Fibroblast of the aortic adventitia (primary cell): ENCODE results near the gene CACNA2D3. TPM values are rescaled to one million over a fixed set of nuclear protein-coding genes. Genes with fewer than 3 reads are reported as not detected.
A peak's percentile ranks its signal among the peaks of the same experiment; 100 is the strongest.

ENCODE experiments used
- DNase-seq: peaks from one replicate; pipeline ENCODE4 v3.0.0-alpha.2; 2010; ENCODE audit warnings: low read depth
- H3K4me3 ChIP-seq: 2 replicates; pipeline ENCODE4 v1.5.1; 2011; ENCODE audit warnings: low read depth, mild to moderate bottlenecking, control low read depth, low read length, moderate library complexity
- total RNA-seq: library from RNA; depleted of rRNA; stranded (reverse); fragments of >200 nt; gene quantifications from 2 replicates; pipeline ENCODE4 v1.2.3, GENCODE V29; 2012; ENCODE audit warnings: low replicate concordance
- TF ChIP-seq, protein P1 (sequence below): IDR thresholded peaks from 2 replicates; pipeline ENCODE4 v1.5.1; 2011; ENCODE audit warnings: mild to moderate bottlenecking, low read length, control low read depth, inconsistent platforms; ENCODE audit not compliant: insufficient read depth

Gene CACNA2D3
- total RNA-seq, 1 donor: 0.45 TPM

DNA sequence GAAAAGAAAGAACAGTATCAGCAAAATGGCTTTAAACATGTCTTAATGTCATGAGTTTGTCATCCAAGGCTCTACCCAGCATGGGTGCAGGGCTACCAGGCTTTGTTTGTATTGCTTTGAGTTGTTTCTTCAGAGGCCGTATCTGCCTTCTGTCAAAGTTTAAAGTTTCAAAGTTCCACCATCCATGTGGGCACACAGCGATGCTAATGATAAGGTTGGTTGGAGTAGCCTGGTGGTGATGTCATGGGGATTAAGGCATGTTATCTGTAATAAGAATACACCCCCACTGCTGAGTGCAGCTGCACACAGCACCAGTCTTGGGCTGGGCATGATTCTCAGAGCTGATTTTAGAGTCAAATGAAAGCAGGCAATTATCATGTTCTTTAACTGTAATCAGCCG lies 877.5 kb downstream of the CACNA2D3 start:
- no peak overlapping the region for H3K4me3 ChIP-seq
- TF ChIP-seq, protein P1, sequence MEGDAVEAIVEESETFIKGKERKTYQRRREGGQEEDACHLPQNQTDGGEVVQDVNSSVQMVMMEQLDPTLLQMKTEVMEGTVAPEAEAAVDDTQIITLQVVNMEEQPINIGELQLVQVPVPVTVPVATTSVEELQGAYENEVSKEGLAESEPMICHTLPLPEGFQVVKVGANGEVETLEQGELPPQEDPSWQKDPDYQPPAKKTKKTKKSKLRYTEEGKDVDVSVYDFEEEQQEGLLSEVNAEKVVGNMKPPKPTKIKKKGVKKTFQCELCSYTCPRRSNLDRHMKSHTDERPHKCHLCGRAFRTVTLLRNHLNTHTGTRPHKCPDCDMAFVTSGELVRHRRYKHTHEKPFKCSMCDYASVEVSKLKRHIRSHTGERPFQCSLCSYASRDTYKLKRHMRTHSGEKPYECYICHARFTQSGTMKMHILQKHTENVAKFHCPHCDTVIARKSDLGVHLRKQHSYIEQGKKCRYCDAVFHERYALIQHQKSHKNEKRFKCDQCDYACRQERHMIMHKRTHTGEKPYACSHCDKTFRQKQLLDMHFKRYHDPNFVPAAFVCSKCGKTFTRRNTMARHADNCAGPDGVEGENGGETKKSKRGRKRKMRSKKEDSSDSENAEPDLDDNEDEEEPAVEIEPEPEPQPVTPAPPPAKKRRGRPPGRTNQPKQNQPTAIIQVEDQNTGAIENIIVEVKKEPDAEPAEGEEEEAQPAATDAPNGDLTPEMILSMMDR: no peak
- DNase-seq: no peak

DNA sequence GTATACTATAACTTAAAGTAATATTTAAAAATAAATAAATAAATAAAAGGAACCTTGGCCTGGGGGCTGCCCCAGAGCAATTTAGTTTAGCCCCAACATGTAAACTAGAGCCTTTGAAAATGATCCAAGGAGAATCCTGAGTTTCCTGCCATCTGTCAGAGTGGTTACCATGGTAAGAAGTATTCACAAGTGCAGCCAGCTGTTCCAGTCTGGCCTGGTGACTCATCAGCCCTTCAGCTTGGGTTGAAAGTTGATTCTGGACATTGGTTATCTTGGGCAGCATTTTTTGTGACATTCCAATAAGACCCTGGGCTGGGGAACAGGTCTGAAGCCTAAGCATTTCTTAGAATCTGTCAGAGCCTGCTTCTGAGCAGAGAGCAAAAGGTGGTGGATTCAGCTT lies 878.2 kb downstream of the CACNA2D3 start:
- peak; percentile 86 for DNase-seq
- H3K4me3 ChIP-seq: no peak overlapping the region
- TF ChIP-seq, protein P1: no peak

DNA sequence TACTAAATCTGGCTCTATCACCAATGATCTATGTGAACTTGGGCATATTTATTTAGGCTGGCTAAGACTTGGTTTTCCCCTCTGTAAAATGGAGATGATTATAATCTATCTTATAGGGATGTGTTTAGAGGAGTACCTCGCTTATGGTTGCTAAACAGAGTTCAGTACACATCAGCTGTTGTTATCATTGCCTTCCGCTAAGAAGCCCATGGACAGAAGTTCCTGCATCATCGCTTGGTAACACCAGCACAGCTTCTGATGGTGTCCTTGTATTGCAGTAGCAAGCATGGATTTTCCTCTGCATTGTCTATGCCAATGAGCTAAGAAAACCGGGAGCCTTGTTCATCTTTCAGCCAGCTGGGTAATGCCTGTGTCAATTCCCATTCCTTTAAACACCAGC lies 878.6 kb downstream of the CACNA2D3 start:
- H3K4me3 ChIP-seq: no peak overlapping the region
- TF ChIP-seq, protein P1: no peak
- DNase-seq: no peak

DNA sequence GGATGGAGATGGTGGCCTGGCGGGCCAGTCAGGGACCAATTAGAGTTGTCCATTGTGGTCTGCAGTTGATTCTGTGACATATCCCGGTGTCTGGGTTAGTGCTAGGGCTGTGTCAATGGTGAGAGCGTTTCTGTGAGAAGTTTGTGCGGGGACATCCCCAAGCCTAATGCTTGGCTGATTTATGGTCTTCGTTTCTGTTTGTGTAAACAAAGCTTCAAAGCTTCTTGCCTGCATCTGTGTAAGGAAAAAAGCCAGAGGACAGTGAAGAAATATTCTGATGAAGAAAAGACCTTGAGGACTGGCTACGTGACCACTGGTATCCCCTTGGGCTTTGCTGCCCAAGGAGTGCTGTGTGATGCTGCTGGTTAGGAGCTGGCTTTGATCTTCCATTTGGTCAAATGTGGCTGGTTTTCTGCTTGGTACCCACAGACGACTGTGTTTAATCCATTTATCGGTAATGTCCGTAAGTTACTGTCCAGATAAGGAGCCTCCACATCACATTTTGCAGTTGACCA lies 880.1 kb downstream of the CACNA2D3 start:
- H3K4me3 ChIP-seq: no peak overlapping the region
- TF ChIP-seq, protein P1: no peak
- no peak for DNase-seq

DNA sequence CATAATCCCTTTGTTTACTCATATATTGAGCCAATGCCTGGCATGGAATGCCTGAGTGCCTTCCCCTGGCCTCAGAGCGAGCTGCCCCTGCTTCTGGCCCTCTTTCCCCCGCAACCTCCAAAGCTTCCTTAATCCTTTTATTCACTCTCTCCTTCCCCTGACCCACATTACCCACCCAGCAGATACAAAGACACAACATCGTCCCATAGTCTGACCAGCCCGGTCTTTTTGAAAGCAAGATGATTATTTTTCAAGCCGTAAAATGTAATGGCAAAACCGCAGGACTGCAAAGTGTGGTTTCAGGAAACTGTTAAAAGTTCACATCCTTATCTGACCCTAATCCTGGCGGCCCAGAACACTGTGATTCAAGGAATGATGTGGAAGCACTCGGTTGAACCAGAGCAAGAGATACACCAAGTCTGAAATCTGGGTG lies 883.9 kb downstream of the CACNA2D3 start:
- no peak overlapping the region for H3K4me3 ChIP-seq
- DNase-seq: no peak
- TF ChIP-seq, protein P1: no peak

DNA sequence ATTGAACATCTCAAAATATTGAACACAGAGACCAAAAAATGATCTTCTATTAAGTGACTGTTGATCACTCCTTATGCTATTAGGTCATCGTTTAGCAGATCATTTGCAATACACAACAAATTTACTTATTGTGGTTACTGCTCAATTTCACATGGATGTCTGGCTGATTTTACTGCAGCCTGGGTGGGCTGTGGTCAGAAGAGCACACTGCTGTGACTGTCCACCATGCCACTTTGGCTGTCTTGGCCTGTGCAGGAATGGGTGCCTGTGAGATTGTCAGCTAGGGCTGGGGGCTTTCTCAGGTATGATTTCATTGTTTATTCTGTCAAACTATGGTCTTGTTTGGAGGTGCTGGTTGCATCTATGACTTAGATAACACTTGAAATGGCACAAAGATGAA lies 885.6 kb downstream of the CACNA2D3 start:
- H3K4me3 ChIP-seq: no peak overlapping the region
- no peak for DNase-seq
- TF ChIP-seq, protein P1: no peak

DNA sequence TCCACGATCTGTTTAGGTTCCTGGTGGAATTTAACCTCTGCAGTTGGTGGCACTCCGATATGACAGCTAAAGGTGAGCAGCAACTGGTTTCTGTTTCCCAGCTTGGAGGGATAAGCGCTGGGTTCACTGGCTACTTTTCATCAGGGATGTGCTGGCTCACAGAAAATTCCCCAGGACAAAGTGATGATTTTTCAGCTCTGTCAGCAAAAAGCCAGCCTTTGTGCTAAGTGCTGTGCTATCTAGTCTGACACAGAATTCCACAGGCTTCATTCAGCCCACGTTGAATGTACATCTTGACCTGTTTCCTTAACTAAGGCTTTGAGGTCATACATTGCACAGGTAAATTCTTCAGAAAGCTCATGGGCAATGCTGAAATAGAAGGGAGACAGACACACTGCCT lies 887.0 kb downstream of the CACNA2D3 start:
- TF ChIP-seq, protein P1: no peak

More for the DNA sequence above, 887.0 kb downstream of the CACNA2D3 start:
- no peak overlapping the region for H3K4me3 ChIP-seq
- no peak for DNase-seq
